ENCODE data around the gene SSBP4.

DNA sequence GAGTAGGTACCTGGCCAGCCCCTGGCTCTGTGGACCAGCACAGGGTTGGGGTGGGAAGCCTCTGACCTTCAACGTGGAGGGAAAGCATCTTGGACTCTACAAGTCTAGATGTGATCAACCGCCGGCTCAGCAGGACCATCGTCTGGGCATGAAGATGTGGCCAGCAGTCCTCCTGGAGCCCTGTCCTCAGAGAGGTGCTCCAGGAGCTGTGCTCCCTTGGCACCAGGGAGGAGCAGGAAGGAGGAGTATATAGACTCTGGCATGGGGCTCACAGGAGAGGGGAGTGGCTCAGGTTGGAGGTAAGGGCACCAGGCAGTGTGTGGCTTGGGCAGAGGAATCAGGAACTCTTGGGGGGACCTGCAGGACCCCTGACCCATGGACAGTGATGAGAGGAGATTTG is 37.1 kb downstream of the SSBP4 start:
- TF ChIP-seq CTCF (IDR thresholded peaks at IDR 0.05; ENCODE audit: poor library complexity) (no peak), EZH2phosphoT487 (IDR thresholded peaks at IDR 0.05; ENCODE audit: low read depth, severe bottlenecking, unreplicated experiment) (no peak)

Measured in hepatocyte (in vitro differentiated cells).